Glomerular visceral epithelial cell (primary cell): ENCODE results near the gene NEDD4L.

Experiments
- DNase-seq: peaks from one replicate; pipeline ENCODE4 v3.0.0-alpha.2; 2016; ENCODE audit errors: extremely low spot score

NEDD4L gene

GRCh38 chr18:58345875-58346274, 301.8 kb downstream of the NEDD4L start:
- DNase-seq, result no peak

- DNase-seq, result no peak
Measured at GRCh38 chr18:58347135-58347534, 303.1 kb downstream of the NEDD4L start.

GRCh38 chr18:58348517-58348916, 304.5 kb downstream of the NEDD4L start:
- no peak for DNase-seq

GRCh38 chr18:58348951-58349350, 304.9 kb downstream of the NEDD4L start:
- DNase-seq, result no peak

GRCh38 chr18:58349650-58350049, 305.6 kb downstream of the NEDD4L start:
- no peak for DNase-seq

- no peak for DNase-seq
Measured at GRCh38 chr18:58350526-58350925, 306.5 kb downstream of the NEDD4L start.

GRCh38 chr18:58351776-58352175, 307.8 kb downstream of the NEDD4L start:
- DNase-seq, result no peak

- no peak for DNase-seq
Measured at GRCh38 chr18:58353581-58353980, 309.6 kb downstream of the NEDD4L start.

GRCh38 chr18:58354051-58354450, 310.0 kb downstream of the NEDD4L start:
- DNase-seq, result no peak

GRCh38 chr18:58354791-58355190, 310.8 kb downstream of the NEDD4L start:
- no peak for DNase-seq

GRCh38 chr18:58355243-58355642, 311.2 kb downstream of the NEDD4L start:
- no peak for DNase-seq

GRCh38 chr18:58359218-58359617, 315.2 kb downstream of the NEDD4L start:
- no peak for DNase-seq

GRCh38 chr18:58359620-58360019, 315.6 kb downstream of the NEDD4L start:
- DNase-seq, result no peak

GRCh38 chr18:58360324-58360723, 316.3 kb downstream of the NEDD4L start:
- DNase-seq, result no peak

GRCh38 chr18:58361212-58361611, 317.2 kb downstream of the NEDD4L start:
- DNase-seq, result no peak

- peak; percentile 74 for DNase-seq
Measured at GRCh38 chr18:58362027-58362575, 318.1 kb downstream of the NEDD4L start.

- no peak for DNase-seq
Measured at GRCh38 chr18:58362829-58363271, 318.8 kb downstream of the NEDD4L start.

GRCh38 chr18:58363767-58364540, 319.9 kb downstream of the NEDD4L start:
- DNase-seq, result peak; percentile 12

GRCh38 chr18:58364876-58365528, 321.0 kb downstream of the NEDD4L start:
- DNase-seq, result peak; percentile 82

- no peak for DNase-seq
Measured at GRCh38 chr18:58367425-58368140, 323.6 kb downstream of the NEDD4L start.

GRCh38 chr18:58369616-58370015, 325.6 kb downstream of the NEDD4L start:
- no peak for DNase-seq

- DNase-seq, result no peak
Measured at GRCh38 chr18:58370038-58370580, 326.1 kb downstream of the NEDD4L start.
